HFF-Myc (cell line): ENCODE data around the gene USP10.

Source experiments
- DNase-seq: peaks from one replicate; pipeline ENCODE4 v3.0.0-alpha.2; 2011; ENCODE audit warnings: low read depth; ENCODE audit errors: extremely low read depth
- H3K4me3 ChIP-seq: replicated peaks from 2 replicates; pipeline ENCODE4 v1.5.1; 2011; ENCODE audit warnings: low read depth, mild to moderate bottlenecking, control low read depth, low read length
- TF ChIP-seq, protein P1 (sequence below): IDR thresholded peaks from 2 replicates; pipeline ENCODE4 v1.5.1; 2012; ENCODE audit warnings: mild to moderate bottlenecking, low read depth, low read length, control low read depth; ENCODE audit errors: missing control alignments

USP10 gene

DNA sequence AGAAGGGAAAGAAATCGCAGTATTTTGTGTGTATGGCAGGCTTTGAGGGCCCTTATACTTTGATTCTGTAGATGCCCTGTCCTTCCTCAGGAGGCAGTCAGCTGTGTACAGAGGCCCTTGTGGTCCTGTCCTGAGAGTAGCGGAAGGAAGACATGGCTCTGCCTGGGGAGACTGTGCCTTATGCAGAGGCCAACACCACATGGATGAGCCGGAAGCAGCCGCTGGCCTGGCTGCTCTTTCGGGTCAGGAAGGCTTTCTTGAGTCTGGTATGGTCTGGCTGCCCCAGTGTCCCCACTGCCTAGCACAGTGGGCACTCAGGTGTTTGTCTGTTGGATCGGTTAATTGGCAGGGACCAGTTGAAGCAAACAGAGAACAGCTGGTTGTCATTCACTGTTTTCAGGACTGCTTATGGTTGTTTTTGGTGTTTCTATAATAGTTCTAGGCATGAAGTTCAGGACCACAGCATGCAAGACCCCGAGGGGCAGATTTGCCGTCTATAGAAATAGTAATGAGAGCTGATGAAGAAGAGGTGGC is 12.4 kb downstream of the USP10 start:
- DNase-seq, result no peak
- no peak overlapping the region for H3K4me3 ChIP-seq
- TF ChIP-seq, protein P1, sequence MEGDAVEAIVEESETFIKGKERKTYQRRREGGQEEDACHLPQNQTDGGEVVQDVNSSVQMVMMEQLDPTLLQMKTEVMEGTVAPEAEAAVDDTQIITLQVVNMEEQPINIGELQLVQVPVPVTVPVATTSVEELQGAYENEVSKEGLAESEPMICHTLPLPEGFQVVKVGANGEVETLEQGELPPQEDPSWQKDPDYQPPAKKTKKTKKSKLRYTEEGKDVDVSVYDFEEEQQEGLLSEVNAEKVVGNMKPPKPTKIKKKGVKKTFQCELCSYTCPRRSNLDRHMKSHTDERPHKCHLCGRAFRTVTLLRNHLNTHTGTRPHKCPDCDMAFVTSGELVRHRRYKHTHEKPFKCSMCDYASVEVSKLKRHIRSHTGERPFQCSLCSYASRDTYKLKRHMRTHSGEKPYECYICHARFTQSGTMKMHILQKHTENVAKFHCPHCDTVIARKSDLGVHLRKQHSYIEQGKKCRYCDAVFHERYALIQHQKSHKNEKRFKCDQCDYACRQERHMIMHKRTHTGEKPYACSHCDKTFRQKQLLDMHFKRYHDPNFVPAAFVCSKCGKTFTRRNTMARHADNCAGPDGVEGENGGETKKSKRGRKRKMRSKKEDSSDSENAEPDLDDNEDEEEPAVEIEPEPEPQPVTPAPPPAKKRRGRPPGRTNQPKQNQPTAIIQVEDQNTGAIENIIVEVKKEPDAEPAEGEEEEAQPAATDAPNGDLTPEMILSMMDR, result no peak

- H3K4me3 ChIP-seq, result no peak overlapping the region
- DNase-seq, result no peak
- TF ChIP-seq, protein P1, result no peak
These were observed 13.3 kb downstream of the USP10 start for GRCh38 chr16:84712801-84713775.

GRCh38 chr16:84714028-84714427 is 14.2 kb downstream of the USP10 start:
- TF ChIP-seq, protein P1, result no peak
- H3K4me3 ChIP-seq, result no peak overlapping the region
- DNase-seq, result no peak

DNA sequence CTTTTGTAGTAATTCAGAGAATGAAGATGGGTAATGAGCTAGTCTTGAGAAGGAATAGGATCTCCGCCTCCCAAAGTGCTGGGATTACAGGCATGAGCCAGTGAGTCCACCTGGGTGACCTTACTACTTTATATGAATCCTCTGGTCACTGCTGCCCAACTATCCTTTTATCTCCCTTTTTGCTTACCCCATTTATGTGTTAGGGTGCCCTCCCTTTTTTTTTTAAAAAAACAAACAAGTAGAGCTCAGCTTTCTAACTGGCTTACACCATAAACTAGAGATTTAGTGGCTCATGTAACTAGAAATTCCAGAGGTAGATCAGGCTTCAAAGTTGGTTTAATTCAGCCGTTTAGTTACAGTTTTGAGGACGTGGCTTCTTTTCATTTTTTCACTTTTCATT is 15.6 kb downstream of the USP10 start:
- TF ChIP-seq, protein P1, result no peak
- DNase-seq, result no peak

GRCh38 chr16:84715854-84716253 is 16.1 kb downstream of the USP10 start:
- TF ChIP-seq, protein P1, result no peak
- no peak for DNase-seq
- H3K4me3 ChIP-seq, result no peak overlapping the region

More for the DNA sequence above, 15.6 kb downstream of the USP10 start:
- no peak overlapping the region for H3K4me3 ChIP-seq

- no peak for DNase-seq
- TF ChIP-seq, protein P1, result no peak
- H3K4me3 ChIP-seq, result no peak overlapping the region
These were observed 16.9 kb downstream of the USP10 start for GRCh38 chr16:84716740-84717139.
